GM19397 (cell line): Measurements from ENCODE around the gene ALDH3A1.

ENCODE experiments used
- ATAC-seq: cut with Tn5 transposase; IDR thresholded peaks from one replicate; pipeline ENCODE4 v1.9.1; 2021; ENCODE audit warnings: mild to moderate bottlenecking, moderate library complexity; ENCODE audit not compliant: unreplicated experiment

ALDH3A1 gene

GRCh38 chr17:19705771-19706770 is 42.0 kb downstream of the ALDH3A1 start:
- ATAC-seq, result no peak

GRCh38 chr17:19705201-19705600 is 42.9 kb downstream of the ALDH3A1 start:
- no peak for ATAC-seq

- no peak for ATAC-seq
Measured at GRCh38 chr17:19703828-19704613, 44.1 kb downstream of the ALDH3A1 start.

DNA sequence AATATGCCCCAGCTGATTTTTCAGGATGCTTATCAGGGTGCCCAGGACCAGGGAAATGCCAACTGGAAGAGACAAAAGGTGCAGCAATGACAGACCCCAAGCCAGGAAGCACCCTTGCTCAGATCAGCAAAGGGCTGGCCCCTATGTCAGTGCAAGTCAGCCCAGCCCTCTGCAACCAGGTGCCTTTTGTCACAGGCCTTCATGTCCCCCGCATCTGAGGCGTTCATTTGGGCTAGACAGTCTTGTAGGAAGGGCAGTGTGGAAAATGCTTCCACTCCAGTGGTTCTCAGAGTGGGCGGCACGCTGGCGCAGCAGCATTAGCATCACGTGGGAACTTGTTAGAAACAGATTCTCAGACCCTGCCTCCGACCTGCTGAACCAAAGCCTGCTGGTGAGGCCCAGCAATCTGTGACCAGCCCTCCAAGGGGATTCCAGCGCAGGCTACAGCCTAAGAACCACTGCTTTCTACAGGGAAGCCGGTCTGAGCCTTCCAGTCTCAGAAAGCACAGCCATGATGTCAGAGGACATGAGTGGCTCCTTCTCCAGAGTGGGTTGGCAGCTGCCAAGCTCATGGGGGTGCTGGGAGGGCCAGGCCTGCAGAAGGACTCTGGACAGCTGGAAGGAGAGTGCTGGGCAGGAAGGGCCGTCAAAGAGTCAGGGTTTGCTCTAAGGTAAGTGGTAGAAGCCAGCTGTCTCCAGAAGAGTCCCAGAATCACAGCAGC is 44.8 kb downstream of the ALDH3A1 start:
- no peak for ATAC-seq

DNA sequence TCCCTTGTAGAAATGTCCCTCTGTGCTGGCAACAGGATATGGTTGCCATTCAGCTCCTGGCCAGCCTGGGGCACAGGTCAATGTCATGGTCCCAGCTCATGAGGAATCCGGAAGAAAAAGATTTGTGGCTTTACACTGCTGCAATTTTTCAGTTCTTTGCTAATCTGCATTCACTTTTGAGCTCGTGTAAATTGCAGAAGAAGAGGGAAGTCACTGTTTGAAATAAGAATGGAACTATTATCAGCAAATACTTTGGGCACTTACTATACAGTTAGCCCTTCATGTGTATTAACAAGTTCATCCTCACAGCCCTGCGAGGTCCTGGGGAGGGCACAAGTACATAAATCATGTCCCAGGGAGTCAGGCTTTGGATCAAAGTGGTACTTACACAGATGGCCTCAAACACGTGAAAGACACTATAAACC is 45.9 kb downstream of the ALDH3A1 start:
- no peak for ATAC-seq
